Activated naive CD4-positive, alpha-beta T cell treated with anti-CD3 and anti-CD28 coated beads, Interleukin-2, amount 10 ng/mL, durations not matched to agents 5 hours and 36 hours (primary cell): ENCODE measurements around the gene CERK. TPM values are rescaled to one million over a fixed set of nuclear protein-coding genes. Genes with fewer than 3 reads are reported as not detected.

Experiments used
- total RNA-seq, 2 experiments: library from RNA; stranded (reverse); gene quantifications; one replicate each; pipeline ENCODE4 v1.2.3, GENCODE V29; 2021

The CERK gene
- 10 to 100 TPM; 67.1 to 71.8 TPM for total RNA-seq

GRCh38 chr22:46737976-46738646 is at the start of gene CERK:
CERK (minus strand) TSS chr22:46738252; CDS start chr22:46738148, 104 bp downstream.

GRCh38 chr22:46762238-46763050 is 24.4 kb upstream of the CERK start, which contains the start of gene TBC1D22A:
TBC1D22A (plus strand) TSS chr22:46762650; CDS start chr22:46762787, 137 bp downstream.

Other genes starting within 250 kb of the CERK start
- gene CELSR1, start 200.6 kb downstream of the CERK start, total RNA-seq: under 1 TPM; 0.15 to 0.24 TPM
- 10 to 100 TPM; 48.1 to 54.4 TPM for gene GRAMD4, start 117.9 kb downstream of the CERK start, total RNA-seq
- gene TBC1D22A, start 24.4 kb upstream of the CERK start, total RNA-seq: 10 to 100 TPM; 32.9 to 34.8 TPM